Mesenchymal stem cell (in vitro differentiated cells and primary cell): ENCODE data around the gene BSG.

Source experiments
- DNase-seq: peaks from one replicate; pipeline ENCODE4 v3.0.0-alpha.2; 2013
- H2AFZ ChIP-seq: one replicate; pipeline ENCODE4 v1.6.1; 2013; ENCODE audit warnings: low read depth, mild to moderate bottlenecking, control low read depth, inconsistent platforms, low read length, moderate library complexity
- H2AK5ac ChIP-seq: 2 replicates; pipeline ENCODE4 v1.6.1; 2013; ENCODE audit warnings: low read length, moderate library complexity, mild to moderate bottlenecking, inconsistent platforms; ENCODE audit not compliant: severe bottlenecking
- H2BK120ac ChIP-seq: one replicate; pipeline ENCODE4 v1.6.1; 2013; ENCODE audit warnings: low read depth, mild to moderate bottlenecking, inconsistent platforms, low read length, moderate library complexity
- H2BK12ac ChIP-seq, 2 experiments: one replicate each; pipeline ENCODE4 v1.6.1; 2013; ENCODE audit warnings: inconsistent platforms in 2 of 2, low read length in 2 of 2, mild to moderate bottlenecking in 2 of 2, moderate library complexity in 2 of 2, control low read depth in 1 of 2
- H2BK15ac ChIP-seq: one replicate; pipeline ENCODE4 v1.6.1; 2013; ENCODE audit warnings: mild to moderate bottlenecking, low read depth, inconsistent platforms; ENCODE audit not compliant: poor library complexity, severe bottlenecking
- H2BK5ac ChIP-seq: 2 replicates; pipeline ENCODE4 v1.6.1; 2013; ENCODE audit warnings: low read depth, mild to moderate bottlenecking, low read length, control low read depth, inconsistent platforms; ENCODE audit not compliant: poor library complexity, severe bottlenecking
- H3K14ac ChIP-seq, 2 experiments: one replicate each; pipeline ENCODE4 v1.6.1; 2013; ENCODE audit warnings: inconsistent platforms in 2 of 2, low read length in 2 of 2, control low read depth in 1 of 2, mild to moderate bottlenecking in 1 of 2, moderate library complexity in 1 of 2
- H3K18ac ChIP-seq, 2 experiments: one replicate each; pipeline ENCODE4 v1.6.1; 2013; ENCODE audit warnings: inconsistent platforms in 2 of 2, low read length in 2 of 2, control low read depth in 1 of 2, low read depth in 1 of 2, mild to moderate bottlenecking in 1 of 2
- H3K23ac ChIP-seq, 2 experiments: one replicate each; pipeline ENCODE4 v1.6.1; 2013; ENCODE audit warnings: inconsistent platforms in 2 of 2, low read length in 2 of 2, mild to moderate bottlenecking in 2 of 2, moderate library complexity in 2 of 2, control low read depth in 1 of 2
- H3K27ac ChIP-seq: 2 replicates; pipeline ENCODE4 v1.5.1; 2013; ENCODE audit warnings: mild to moderate bottlenecking, moderate library complexity, low read length, control low read depth, inconsistent platforms; ENCODE audit not compliant: poor library complexity, severe bottlenecking
- H3K27me3 ChIP-seq, 2 experiments: 2 replicates each; pipeline versions ENCODE4 v1.6.1 to v1.7.0; 2013; ENCODE audit warnings: low read length in 2 of 2, mild to moderate bottlenecking in 2 of 2, moderate library complexity in 2 of 2, control low read depth in 1 of 2, inconsistent platforms in 1 of 2; ENCODE audit not compliant: control insufficient read depth in 1 of 2, insufficient read depth in 1 of 2
- H3K36me3 ChIP-seq, 2 experiments: 2 replicates each; pipeline versions ENCODE4 v1.6.1 to v1.7.0; 2013; ENCODE audit warnings: low read length in 2 of 2, control low read depth in 1 of 2, inconsistent platforms in 1 of 2, low read depth in 1 of 2, mild to moderate bottlenecking in 1 of 2; ENCODE audit not compliant: insufficient read depth in 2 of 2, control insufficient read depth in 1 of 2
- H3K4ac ChIP-seq, 2 experiments: one replicate each; pipeline ENCODE4 v1.6.1; 2013; ENCODE audit warnings: inconsistent platforms in 2 of 2, low read length in 2 of 2, mild to moderate bottlenecking in 2 of 2, moderate library complexity in 2 of 2, control low read depth in 1 of 2, low read depth in 1 of 2
- H3K4me1 ChIP-seq: 2 replicates; pipeline ENCODE4 v1.6.1; 2013; ENCODE audit warnings: low read depth, low read length, control low read depth; ENCODE audit not compliant: control insufficient read depth, insufficient read depth
- H3K4me2 ChIP-seq: 2 replicates; pipeline ENCODE4 v1.6.1; 2013; ENCODE audit warnings: low read length, mild to moderate bottlenecking, inconsistent platforms; ENCODE audit not compliant: poor library complexity, severe bottlenecking
- H3K4me3 ChIP-seq, 2 experiments: 2 replicates each; pipeline versions ENCODE4 v1.5.1 to v1.7.0; 2013; ENCODE audit warnings: low read length in 2 of 2, mild to moderate bottlenecking in 2 of 2, control low read depth in 1 of 2, low read depth in 1 of 2; ENCODE audit not compliant: insufficient read depth in 1 of 2
- H3K79me1 ChIP-seq: replicated peaks from 2 replicates; pipeline ENCODE4 v1.6.1; 2013; ENCODE audit warnings: mild to moderate bottlenecking, control low read depth, low read length, inconsistent platforms; ENCODE audit not compliant: poor library complexity, severe bottlenecking
- H3K9ac ChIP-seq: 2 replicates; pipeline ENCODE4 v1.7.0; 2013; ENCODE audit warnings: mild to moderate bottlenecking, low read length, moderate library complexity
- H3K9me3 ChIP-seq: 2 replicates; pipeline ENCODE4 v1.7.0; 2013; ENCODE audit warnings: mild to moderate bottlenecking, low read length; ENCODE audit not compliant: control insufficient read depth
- H4K8ac ChIP-seq: one replicate; pipeline ENCODE4 v1.6.1; 2013; ENCODE audit warnings: inconsistent platforms, mild to moderate bottlenecking, low read length, moderate library complexity
- H4K91ac ChIP-seq: one replicate; pipeline ENCODE4 v1.6.1; 2013; ENCODE audit warnings: mild to moderate bottlenecking, low read length, inconsistent platforms
- WGBS: methylation state at CpG from one replicate; pipeline ENCODE4 v1.1.7; 2013; ENCODE audit warnings: mixed read lengths; 5-methylcytosine and 5-hydroxymethylcytosine counted together

Gene BSG

GRCh38 chr19:607301-608154, 35.1 kb downstream of the BSG start:
- WGBS = 93% methylated on average over 30 of the region's 30 CpGs

GRCh38 chr19:608155-609003, 36.0 kb downstream of the BSG start:
- no peak for DNase-seq

More at GRCh38 chr19:607301-608154, 35.1 kb downstream of the BSG start:
- Histone ChIP-seq H3K36me3 (peaks cover 0 to 3% of the 10 kb centered on the region in 2 experiments), H3K4ac (no peak overlapping the region), H2BK15ac (no peak overlapping the region), H3K9me3 (no peaks in the 10 kb centered on the region), H3K27me3 (no peaks in the 10 kb centered on the region), H3K9ac (no peak overlapping the region), H3K18ac (no peak overlapping the region), H3K4me3 (no peak overlapping the region), H4K8ac (no peak overlapping the region), H4K91ac (no peak overlapping the region), H3K27ac (no peak overlapping the region), H3K14ac (no peak overlapping the region), H3K23ac (no peak overlapping the region), H2AK5ac (peak overlapping the region; percentile 73), H3K4me1 (peaks cover 35% of the 10 kb centered on the region), H3K79me1 (no peaks in the 10 kb centered on the region), H2BK5ac (no peak overlapping the region), H2BK12ac (no peak overlapping the region), H2AFZ (no peak overlapping the region), H3K4me2 (no peak overlapping the region), H2BK120ac (no peak overlapping the region)
- DNase-seq = no peak

GRCh38 chr19:609004-609346, 36.6 kb downstream of the BSG start:
- Histone ChIP-seq H2BK120ac (no peak overlapping the region), H4K8ac (no peak overlapping the region), H3K36me3 (peaks cover 0 to 14% of the 10 kb centered on the region in 2 experiments), H3K14ac (no peak overlapping the region), H2BK15ac (no peak overlapping the region), H4K91ac (no peak overlapping the region), H2BK12ac (no peak overlapping the region), H3K18ac (no peak overlapping the region), H3K23ac (no peak overlapping the region), H2AK5ac (peak overlapping the region; percentile 63), H3K9ac (no peak overlapping the region), H3K9me3 (no peaks in the 10 kb centered on the region), H2AFZ (no peak overlapping the region), H3K4me2 (no peak overlapping the region), H3K4me1 (peaks cover 36% of the 10 kb centered on the region), H3K4me3 (no peak overlapping the region), H3K79me1 (peaks cover 1% of the 10 kb centered on the region), H2BK5ac (no peak overlapping the region), H3K27ac (no peak overlapping the region), H3K4ac (no peak overlapping the region), H3K27me3 (no peaks in the 10 kb centered on the region)
- no peak for DNase-seq
- WGBS = 94% methylated on average over 22 of the region's 22 CpGs

More at GRCh38 chr19:608155-609003, 36.0 kb downstream of the BSG start:
- Histone ChIP-seq H3K18ac (no peak overlapping the region), H3K4me2 (no peak overlapping the region), H3K4me3 (no peak overlapping the region), H3K23ac (no peak overlapping the region), H3K4me1 (peaks cover 35% of the 10 kb centered on the region), H4K8ac (no peak overlapping the region), H2BK120ac (no peak overlapping the region), H3K36me3 (peaks cover 0 to 9% of the 10 kb centered on the region in 2 experiments), H2BK15ac (no peak overlapping the region), H2AK5ac (peak overlapping the region; percentile 7), H3K9me3 (no peaks in the 10 kb centered on the region), H3K27me3 (no peaks in the 10 kb centered on the region), H3K27ac (no peak overlapping the region), H2BK12ac (no peak overlapping the region), H3K4ac (no peak overlapping the region), H2BK5ac (no peak overlapping the region), H3K9ac (no peak overlapping the region), H2AFZ (no peak overlapping the region), H3K79me1 (peaks cover 1% of the 10 kb centered on the region), H3K14ac (no peak overlapping the region), H4K91ac (no peak overlapping the region)
- 84% methylated on average over 28 of the region's 30 CpGs for WGBS
